Adipose tissue (tissue), 3 donors: Measurements from ENCODE around the gene ANKS1B. TPM values are rescaled to one million over a fixed set of nuclear protein-coding genes. Genes with fewer than 3 reads are reported as not detected.
"Not testable (repeated sequence)": the region's sequence is repeated elsewhere in the genome, so short reads cannot be mapped to it uniquely, and the experiment has no call there.

Source experiments
- H3K27ac ChIP-seq: one replicate; pipeline ENCODE4 v1.5.1; 2013; ENCODE audit warnings: low read depth, low read length
- WGBS, 3 donors: extraction: QIAGEN DNeasy Blood & Tissue Kit; methylation state at CpG; one replicate each; pipeline ENCODE4 v1.1.7; 2013; 5-methylcytosine and 5-hydroxymethylcytosine counted together
- polyA plus RNA-seq, 3 donors: library from polyadenylated mRNA; stranded (reverse); fragments of 200-250 nt; gene quantifications; one replicate each; pipeline ENCODE4 v1.2.3, GENCODE V29; 2013
- donor health status: healthy with polysubstance abuse.
- donor health status: Bipolar disorder and iron deficiency.
- donor health status: healthy.

ANKS1B gene
- polyA plus RNA-seq, 3 donors, result 0.58 to 4.0 (median 0.79) TPM

DNA sequence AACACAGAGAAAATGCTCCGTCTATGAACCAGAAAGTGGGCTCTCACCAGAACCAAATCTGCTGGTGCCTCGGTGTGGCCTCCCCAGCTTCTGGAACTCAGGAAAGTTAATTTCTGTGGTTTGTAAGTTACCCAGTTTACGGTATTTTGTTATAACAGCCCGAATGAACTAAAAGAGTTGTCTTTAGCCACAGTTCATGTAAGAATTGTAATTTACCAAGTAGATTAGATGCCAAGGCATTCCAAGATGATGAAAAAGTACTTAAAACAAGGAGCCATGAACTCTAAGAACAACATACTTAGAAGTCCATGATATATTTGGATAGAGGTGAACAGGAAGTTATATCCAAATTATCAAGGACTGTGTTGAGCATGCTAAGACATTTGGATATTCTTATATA lies 597.1 kb downstream of the ANKS1B start:
- 68 to 89% (median 70%) methylated on average over 4 of the region's 4 CpGs for WGBS, 3 donors
- H3K27ac ChIP-seq, result no peak overlapping the region

DNA sequence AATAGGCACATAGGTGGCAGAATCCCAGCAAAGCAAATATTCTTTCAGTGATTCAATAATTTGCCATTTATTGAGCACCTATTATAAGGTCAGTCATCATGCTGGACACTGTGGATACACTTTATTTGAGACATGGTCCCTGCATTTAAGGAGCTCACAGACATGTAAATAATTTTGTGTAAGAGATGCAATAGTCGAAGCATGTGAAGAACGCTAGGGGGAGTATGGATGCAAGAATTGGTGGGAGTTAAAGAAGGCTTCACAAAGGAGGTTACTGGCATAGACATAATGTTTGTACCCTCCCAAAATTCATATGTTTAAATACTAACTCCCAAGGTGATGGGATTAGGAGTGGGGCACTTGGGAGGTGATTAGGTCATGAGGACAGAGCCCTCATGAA lies 597.8 kb downstream of the ANKS1B start:
- 21 to 44% (median 38%) methylated on average over 2 of the region's 2 CpGs for WGBS, 3 donors
- no peak overlapping the region for H3K27ac ChIP-seq

DNA sequence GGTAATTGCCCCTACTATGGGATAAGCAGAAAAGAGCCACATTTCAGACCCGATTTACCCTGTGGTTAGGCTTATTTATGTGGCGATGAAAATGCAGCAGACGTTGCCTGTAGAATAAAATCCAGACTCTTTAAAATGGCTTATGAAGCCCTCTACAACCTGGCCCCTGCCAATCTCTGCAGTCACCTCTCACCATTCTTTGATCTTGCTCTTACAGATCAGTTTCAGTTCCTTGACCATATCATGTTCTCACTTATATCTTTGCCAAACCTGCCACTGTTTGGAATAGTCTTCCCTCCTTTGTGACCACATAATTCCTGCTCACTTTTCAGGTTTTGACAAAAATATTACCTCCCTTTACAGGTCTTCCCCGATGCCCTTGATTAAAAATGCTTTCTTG lies 601.5 kb downstream of the ANKS1B start:
- no peak overlapping the region for H3K27ac ChIP-seq
- WGBS, 3 donors, result 82 to 86% (median 84%) methylated on average over 4 of the region's 4 CpGs

DNA sequence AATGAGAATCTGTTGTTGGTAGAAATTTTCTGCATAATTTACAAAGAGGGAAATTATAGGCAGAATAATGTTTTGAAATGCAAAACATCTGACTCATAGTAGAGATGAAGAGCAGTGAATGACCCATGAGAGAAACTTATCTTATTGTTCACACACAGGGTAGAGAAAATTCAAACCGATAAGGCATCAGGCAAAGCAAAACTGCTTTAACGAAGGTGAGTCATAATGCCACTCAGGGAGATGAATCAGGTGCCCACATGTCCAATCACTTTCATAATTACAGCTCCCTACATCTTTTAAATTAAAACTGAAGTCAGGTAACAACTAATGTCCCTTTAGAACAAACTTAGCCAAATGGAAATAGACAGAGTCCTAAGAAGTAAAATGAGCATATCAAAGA lies 602.7 kb downstream of the ANKS1B start:
- 66 to 78% (median 75%) methylated on average over 2 of the region's 2 CpGs for WGBS, 3 donors
- H3K27ac ChIP-seq, result no peak overlapping the region

DNA sequence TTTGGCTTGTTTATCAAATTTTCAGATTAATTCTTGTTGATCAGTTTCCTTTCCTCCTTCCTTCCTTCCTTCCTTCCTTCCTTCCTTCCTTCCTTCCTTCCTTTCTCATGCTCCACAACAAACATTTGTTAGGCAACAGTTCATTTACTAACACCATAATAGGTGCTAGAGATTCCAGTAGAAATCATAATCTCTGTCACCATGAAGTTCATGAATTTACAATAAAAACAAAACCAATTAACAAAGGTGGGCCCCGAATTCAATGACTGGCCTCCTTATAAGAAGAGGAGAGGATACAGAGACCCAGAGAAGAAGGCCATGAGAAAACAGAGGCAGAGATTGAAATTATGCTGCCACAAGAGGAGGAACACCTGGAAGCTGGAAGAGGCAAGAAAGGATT lies 604.0 kb downstream of the ANKS1B start:
- 63 to 90% (median 72%) methylated on average over 1 of the region's 1 CpG for WGBS, 3 donors
- no peak overlapping the region for H3K27ac ChIP-seq

DNA sequence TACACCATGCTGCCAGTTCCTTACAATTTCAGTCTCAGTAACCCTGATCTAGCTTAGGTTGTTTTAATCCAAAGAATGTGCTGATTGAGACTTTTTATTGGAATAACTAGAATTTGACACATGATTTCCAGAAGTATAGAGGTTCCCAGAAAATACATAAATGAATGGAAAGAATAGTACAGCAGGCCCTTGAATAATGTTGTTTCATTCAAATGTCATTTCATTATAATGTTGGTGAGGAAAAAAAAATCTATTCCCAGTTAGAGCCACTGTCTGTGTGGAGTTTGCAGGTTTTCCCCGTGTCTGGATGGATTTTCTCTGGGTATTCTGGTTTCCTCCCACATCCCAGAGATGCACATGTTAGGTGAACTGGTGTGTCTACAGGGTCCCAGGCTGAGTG lies 610.7 kb downstream of the ANKS1B start:
- no peak overlapping the region for H3K27ac ChIP-seq
- 77 to 86% (median 79%) methylated on average over 1 of the region's 1 CpG for WGBS, 3 donors

DNA sequence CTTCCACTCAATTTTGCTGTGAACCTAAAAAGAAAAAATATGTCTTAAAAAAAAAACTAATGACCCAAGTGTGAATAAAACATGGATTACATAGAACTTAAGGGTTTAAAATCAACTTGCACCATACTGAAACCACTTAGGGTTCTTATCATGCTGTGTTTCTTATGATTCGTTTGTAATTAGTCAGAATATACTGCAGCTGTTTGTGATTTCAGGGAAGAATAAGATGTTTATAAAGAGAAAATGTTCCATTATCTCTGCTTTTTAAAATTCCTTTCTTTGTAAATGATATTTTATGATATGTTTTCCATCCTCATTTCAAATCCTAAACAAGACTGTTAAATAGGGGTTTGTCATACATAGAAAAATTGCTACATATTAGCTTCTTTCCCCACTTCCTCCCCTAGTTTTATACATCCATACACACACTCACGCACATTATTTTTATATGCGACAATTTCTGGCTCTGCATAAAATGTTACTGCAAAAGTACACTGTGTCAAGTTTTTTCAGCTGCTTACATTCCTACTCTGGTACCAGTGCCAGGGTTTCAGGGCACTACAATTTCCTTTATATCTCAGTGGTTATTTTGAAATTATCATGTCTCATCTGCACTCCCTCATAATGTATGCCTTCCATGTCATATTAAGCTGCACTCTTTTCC lies 612.3 kb downstream of the ANKS1B start:
- 54 to 58% (median 57%) methylated on average over 3 of the region's 3 CpGs for WGBS, 3 donors

DNA sequence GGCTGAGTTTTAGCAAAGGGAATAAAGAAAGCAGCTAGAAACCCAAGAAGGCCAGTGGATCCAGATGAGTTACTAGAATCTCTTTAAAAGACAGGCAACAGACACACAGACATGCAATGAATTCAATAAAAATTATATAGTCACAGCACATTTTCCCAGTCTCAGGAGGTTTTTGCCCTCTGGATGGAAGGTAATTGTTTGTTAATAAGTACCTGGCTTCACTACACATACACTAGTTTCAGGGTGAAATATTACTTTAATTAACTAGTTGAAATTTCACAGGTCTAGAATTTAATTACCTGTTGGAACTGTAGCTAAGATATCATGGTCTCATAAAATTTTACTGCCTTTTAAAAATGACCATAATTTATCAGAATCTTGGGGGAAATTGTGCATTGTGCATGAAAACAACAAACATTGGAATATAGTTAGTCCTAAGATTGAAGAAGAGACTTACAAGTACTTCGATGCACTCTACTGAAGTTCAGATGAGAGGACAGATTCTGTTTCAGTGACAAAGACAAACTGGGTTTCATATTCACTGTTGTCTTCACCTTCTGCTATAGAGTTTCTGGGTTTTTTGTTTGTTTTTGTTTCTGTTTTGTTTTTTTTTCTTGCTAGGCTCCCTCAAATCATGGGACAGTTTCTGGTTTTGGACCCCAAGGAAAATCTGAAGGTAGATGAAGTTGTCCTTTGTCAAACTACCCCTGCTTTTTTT lies 614.2 kb downstream of the ANKS1B start:
- H3K27ac ChIP-seq, result no peak overlapping the region
- 84 to 97% (median 87%) methylated on average over 1 of the region's 1 CpG for WGBS, 3 donors

More for the DNA sequence above, 612.3 kb downstream of the ANKS1B start:
- H3K27ac ChIP-seq, result no peak overlapping the region

DNA sequence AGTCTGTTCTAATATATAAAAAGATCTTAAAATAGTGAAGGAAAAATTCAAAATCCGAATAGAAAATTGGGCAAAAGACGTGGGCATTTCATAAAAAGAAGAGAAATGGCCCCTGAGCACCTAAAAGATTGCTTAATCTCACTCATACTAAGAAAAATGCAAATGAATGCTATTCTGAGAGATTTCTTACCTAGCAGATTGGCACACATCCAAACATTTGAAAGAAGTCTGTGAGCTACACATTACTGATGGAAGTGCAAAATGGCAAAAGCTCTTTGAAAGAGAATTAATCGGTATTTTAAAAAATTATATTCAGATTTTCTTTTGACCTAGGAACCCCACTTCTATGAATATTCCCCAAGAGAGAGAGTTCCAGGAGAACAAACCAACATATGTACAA lies 617.6 kb downstream of the ANKS1B start:
- WGBS, 3 donors, result 78 to 81% (median 80%) methylated on average over 3 of the region's 3 CpGs
- no peak overlapping the region for H3K27ac ChIP-seq

DNA sequence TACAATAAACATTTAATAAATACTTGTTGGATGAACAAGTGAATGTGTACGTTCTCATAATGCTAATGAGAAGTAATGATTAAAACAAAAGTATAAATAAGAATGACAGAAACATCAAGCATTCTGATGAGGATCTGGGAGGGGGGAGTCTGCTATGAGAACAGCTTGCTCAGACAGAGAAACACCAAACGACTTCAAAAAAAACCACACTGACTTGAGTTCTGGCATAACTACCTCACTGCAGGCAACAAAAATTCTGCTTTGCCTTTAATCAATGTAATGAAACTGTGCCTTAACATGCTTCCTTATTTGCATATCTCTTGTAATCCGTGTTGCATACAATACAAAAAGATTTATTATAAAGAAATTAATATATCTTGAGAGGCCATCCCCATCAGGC lies 632.5 kb downstream of the ANKS1B start:
- WGBS, 3 donors, result 39 to 58% (median 45%) methylated on average over 3 of the region's 3 CpGs
- no peak overlapping the region for H3K27ac ChIP-seq

DNA sequence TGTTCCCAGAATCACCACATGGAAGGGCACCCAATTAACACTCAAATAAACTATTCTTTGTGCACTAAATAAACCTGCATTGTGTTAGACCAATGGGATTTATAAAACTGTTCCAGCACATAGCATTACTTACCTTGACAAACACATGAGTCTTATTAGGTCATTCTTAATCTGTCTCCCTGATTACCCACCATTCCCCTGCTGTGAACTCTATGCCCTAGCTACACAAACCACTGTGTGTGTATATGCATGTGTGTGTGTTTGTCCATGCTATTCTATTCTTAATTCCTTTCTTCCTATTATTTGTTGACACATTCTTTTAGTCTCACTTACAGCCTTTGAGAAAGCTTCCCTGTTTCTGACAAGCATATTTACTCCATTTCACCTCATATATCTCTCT lies 640.8 kb downstream of the ANKS1B start:
- H3K27ac ChIP-seq, result no peak overlapping the region

DNA sequence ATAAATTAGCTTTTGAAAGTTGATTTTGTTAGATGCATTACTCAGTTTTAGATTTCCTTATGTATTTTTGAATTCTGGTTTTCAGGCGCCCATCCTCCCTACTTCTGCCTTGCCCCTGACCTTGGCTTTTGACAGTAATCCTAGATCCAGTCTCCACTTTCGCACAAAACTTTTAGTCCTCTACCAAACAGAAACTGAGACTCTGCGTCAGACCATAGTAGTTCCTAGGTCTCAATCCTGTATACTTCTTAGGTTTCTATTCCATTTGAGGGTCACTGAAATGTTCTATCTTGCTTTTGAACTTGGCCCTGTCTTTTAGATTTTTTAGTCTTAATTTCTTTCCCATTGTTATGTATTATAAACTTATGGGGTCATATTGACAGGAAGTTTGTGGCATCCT lies 645.1 kb downstream of the ANKS1B start:
- 88 to 94% (median 88%) methylated on average over 3 of the region's 3 CpGs for WGBS, 3 donors
- H3K27ac ChIP-seq, result no peak overlapping the region

DNA sequence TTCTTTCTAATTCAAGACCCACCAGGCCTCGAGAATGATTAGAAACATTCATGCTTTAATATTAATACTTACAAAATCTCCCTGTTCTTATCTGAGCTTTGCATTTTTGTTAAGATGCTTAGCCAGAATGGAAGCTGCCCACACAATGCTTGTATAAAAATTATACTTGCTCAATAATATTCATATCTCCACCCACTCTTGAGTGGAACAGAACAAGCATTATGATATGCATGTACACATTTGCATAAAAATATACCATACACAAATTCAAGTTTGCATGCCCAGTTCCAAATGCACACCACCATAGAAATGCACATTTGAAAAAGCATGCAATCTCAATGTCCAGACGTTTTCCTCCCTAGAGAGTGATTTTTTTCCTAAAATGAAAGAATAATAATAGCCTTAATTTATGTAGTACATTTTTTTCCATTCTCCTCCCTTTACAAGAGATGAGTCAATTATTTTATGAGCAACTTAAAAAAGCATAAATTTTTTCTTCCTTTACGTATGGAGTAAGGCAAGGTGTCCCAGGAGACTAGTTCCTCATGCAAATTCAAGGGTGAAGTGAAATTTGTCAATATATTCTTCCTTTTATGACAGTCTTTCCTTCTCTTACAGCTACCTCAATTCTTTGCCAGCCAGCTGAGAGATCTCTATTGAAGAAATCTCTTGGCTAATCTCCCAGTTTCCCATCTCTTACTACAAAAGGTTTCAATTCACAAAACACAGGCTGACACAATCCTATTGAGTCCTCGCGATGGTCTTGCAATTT lies 650.3 kb downstream of the ANKS1B start:
- 43 to 60% (median 46%) methylated on average over 5 of the region's 5 CpGs for WGBS, 3 donors
- H3K27ac ChIP-seq, result no peak overlapping the region

DNA sequence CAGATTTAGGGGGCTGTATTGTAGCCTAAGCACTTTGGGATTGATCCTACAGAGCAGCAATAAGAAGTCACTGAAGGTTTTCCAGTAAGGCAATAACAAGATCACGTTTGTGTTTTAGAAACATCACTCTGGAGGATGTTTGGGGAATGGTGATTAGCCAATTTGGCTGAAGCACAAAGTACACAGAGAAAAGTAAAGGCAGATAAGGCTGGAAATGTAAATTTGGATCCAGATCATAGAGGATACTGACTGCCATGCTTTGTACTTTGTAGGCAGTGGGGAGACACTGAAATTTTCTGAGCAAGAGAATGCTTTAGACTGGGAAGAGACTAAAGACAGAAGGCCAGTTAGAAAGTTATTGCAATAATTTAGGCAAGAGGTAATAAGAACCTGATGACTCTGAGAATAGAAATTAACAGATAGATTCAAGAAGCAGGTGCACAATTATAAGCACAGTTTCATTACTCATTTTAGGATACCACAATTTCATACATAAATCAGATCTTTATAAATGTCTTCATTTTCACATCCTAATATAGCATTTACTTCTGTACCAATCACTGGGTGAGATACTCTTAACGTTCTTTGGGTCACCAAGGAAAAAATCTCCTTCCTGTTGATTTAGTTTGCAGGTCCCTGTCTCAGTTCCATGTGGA lies 651.7 kb downstream of the ANKS1B start:
- no peak overlapping the region for H3K27ac ChIP-seq
- 9 to 24% (median 18%) methylated on average over 2 of the region's 2 CpGs for WGBS, 3 donors

DNA sequence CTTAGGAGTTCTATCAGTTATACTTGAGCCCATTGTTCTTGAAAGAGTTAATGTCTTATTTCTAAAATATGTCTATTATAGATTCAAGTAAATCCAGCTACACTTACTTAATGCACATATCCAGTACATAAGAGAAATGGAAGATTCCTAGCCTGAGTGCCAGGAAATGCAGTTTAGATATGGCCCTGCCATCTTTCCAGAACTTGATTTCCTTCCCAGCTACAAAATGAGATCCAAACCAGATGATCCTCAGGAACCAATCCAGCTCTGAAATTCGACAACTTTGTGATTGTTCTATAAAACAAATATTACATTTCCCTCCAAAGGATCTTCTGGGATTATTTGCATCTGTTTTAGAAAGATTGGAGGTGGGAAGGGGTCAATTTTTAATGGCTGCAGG lies 654.5 kb downstream of the ANKS1B start:
- H3K27ac ChIP-seq, result no peak overlapping the region
- 16 to 26% (median 21%) methylated on average over 1 of the region's 1 CpG for WGBS, 3 donors

DNA sequence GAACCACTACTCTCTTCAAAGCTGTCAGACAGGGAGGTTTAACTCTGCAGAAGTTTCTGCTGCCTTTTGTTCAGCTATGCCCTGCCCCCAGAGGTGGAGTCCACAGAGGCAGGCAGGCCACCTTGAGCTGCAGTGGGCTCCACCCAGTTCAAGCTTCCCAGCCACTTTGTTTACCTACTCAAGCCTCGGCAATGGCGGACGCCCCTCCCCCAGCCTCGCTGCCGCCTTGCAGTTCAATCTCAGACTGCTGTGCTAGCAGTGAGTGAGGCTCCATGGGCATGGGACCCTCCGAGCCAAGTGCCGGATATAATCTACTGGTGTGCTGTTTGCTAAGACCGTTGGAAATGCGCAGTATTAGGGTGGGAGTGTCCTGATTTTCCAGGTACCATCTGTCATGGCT lies 663.5 kb downstream of the ANKS1B start:
- not testable (repeated sequence) for H3K27ac ChIP-seq
- 86 to 91% (median 90%) methylated on average over 9 of the region's 9 CpGs for WGBS, 3 donors

DNA sequence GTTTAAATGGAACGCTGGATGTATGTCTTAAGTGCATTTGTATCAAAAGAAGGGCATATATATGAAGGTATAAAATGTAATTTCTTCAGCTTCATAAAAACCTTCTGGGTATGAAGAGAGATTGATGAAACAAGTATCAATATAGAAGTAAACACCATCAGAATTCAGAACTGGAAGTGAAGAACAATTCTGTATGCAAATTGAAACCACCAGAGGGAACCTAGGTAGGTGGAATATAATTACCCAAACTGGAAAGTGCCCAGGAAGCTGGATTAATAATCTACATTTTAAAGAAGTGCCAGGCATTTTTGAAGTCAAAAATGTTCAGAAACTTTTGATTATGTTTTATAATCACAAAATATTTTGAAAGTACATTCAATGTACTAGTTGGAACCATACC lies 673.4 kb downstream of the ANKS1B start:
- H3K27ac ChIP-seq, result no peak overlapping the region
- 86 to 94% (median 88%) methylated on average over 1 of the region's 1 CpG for WGBS, 3 donors

DNA sequence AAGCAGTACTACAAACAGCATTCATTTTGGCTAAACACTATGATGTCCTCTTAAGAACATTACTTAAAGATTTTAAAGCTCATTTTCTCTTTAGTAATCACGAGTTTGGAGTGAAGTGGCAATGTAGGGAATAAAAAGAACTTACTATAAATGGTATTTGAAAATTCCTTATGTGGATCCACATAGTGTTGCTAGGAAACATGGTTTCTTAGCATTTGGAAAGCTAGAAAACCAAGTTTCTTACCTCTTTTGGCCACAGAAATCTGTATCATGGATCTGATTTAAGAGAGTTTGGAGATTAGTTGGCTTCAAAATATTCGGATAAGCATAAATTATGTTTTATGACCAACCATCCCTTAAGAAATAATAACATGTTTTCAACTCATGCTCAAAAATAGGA lies 674.9 kb downstream of the ANKS1B start:
- H3K27ac ChIP-seq, result no peak overlapping the region
- WGBS, 3 donors, result 46 to 69% (median 64%) methylated on average over 2 of the region's 2 CpGs

DNA sequence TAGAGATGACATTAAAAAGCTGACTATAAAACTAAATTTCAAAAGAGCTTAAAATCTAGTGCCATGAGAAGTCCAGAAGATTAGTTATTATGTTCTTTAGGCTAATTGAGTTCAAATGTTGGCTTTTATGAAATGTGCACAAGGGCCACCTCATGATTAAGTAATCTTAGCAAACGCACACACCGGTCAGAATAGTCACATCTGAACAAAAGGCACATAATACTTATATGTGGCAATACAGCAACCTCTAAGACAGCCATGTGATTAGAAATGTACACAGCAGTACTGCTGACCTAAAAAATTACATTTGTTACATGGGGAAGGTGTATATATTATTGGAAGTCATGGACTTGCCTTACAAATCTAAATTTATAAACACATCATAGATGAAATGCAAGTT lies 681.9 kb downstream of the ANKS1B start:
- 39 to 89% (median 84%) methylated on average over 2 of the region's 2 CpGs for WGBS, 3 donors
- no peak overlapping the region for H3K27ac ChIP-seq
